SU-DHL-6 (cell line): ENCODE measurements around the gene NPSR1.

ENCODE experiments used
- H2AFZ ChIP-seq: fragments of 200-600 bp; sonication (generic); 2 replicates; pipeline ENCODE4 v1.6.1; 2014; ENCODE audit warnings: low read depth, mild to moderate bottlenecking, moderate library complexity, mixed read lengths, antibody characterized with exemption, low read length; ENCODE audit not compliant: severe bottlenecking
- H3F3A ChIP-seq: fragments of 200-600 bp; shearing (Covaris generic); 2 replicates; pipeline ENCODE4 v1.6.0; 2016; ENCODE audit warnings: antibody characterized with exemption, mild to moderate bottlenecking; ENCODE audit not compliant: insufficient read depth
- H3K27ac ChIP-seq: fragments of 200-600 bp; sonication (generic); 2 replicates; pipeline ENCODE4 v1.5.1; 2016; ENCODE audit warnings: low read depth, mild to moderate bottlenecking, low read length, moderate library complexity, mixed read lengths
- H3K27me3 ChIP-seq: fragments of 200-600 bp; sonication (generic), shearing (Covaris generic); 2 replicates; pipeline ENCODE4 v1.6.0; 2014; ENCODE audit warnings: mild to moderate bottlenecking, low read length
- H3K36me3 ChIP-seq: fragments of 200-600 bp; sonication (generic); 2 replicates; pipeline ENCODE4 v1.6.1; 2014; ENCODE audit warnings: mild to moderate bottlenecking, low read length, mixed read lengths
- H3K4me2 ChIP-seq: fragments of 300-600, 200-600 bp; shearing (Covaris generic), sonication (generic); 2 replicates; pipeline ENCODE4 v1.6.0; 2014; ENCODE audit warnings: low read length, low read depth, mild to moderate bottlenecking; ENCODE audit not compliant: poor library complexity, severe bottlenecking
- H3K4me3 ChIP-seq: fragments of 200-600 bp; sonication (generic); 2 replicates; pipeline ENCODE4 v1.5.1; 2014; ENCODE audit warnings: antibody characterized with exemption, low read length, mild to moderate bottlenecking, mixed read lengths; ENCODE audit not compliant: insufficient read depth, poor library complexity, severe bottlenecking
- H3K79me2 ChIP-seq: fragments of 200-600 bp; sonication (generic); 2 replicates; pipeline ENCODE4 v1.6.1; 2014; ENCODE audit warnings: mild to moderate bottlenecking, low read length, moderate library complexity; ENCODE audit not compliant: insufficient read depth
- H3K9ac ChIP-seq: fragments of 200-600 bp; sonication (generic); 2 replicates; pipeline ENCODE4 v1.7.0; 2014; ENCODE audit warnings: mild to moderate bottlenecking, low read length
- H3K9me2 ChIP-seq: fragments of 200-600 bp; sonication (generic); replicated peaks from 2 replicates; pipeline ENCODE4 v1.6.1; 2014; ENCODE audit warnings: low read length; ENCODE audit not compliant: insufficient read depth
- H3K9me3 ChIP-seq: fragments of 200-600 bp; sonication (generic); 2 replicates; pipeline ENCODE4 v1.6.1; 2014; ENCODE audit warnings: low read length, mixed read lengths; ENCODE audit not compliant: insufficient read depth
- H4K20me1 ChIP-seq: fragments of 200-600 bp; sonication (generic); 2 replicates; pipeline ENCODE4 v1.6.1; 2014; ENCODE audit warnings: low read depth, mild to moderate bottlenecking, antibody characterized with exemption, low read length, moderate library complexity, mixed read lengths
- CTCF ChIP-seq: fragments of 200-600 bp; sonication (generic); IDR thresholded peaks from one replicate; pipeline ENCODE4 v1.5.1; 2017; ENCODE audit warnings: antibody characterized with exemption, mild to moderate bottlenecking, low read length, moderate library complexity; ENCODE audit not compliant: insufficient read depth, poor library complexity, severe bottlenecking
- EZH2phosphoT487 ChIP-seq: fragments of 200-600 bp; sonication (generic), shearing (Covaris generic); conservative IDR thresholded peaks from 2 replicates; pipeline ENCODE4 v1.6.1; 2018; ENCODE audit warnings: mild to moderate bottlenecking, antibody characterized with exemption, low read length, moderate library complexity, mixed read lengths

Gene NPSR1

GRCh38 chr7:34657632-34658268 lies at the start of gene NPSR1:
Gene NPSR1 (plus strand): TSS chr7:34658218. CDS start chr7:34658413, 195 bp downstream.
- H3K9me2 ChIP-seq: no peaks in the 10 kb centered on the region

GRCh38 chr7:34612661-34613060 lies 45.4 kb upstream of the NPSR1 start:
- no peaks in the 10 kb centered on the region for H3K9me3 ChIP-seq
- H3K79me2 ChIP-seq: no peaks in the 10 kb centered on the region
- TF ChIP-seq EZH2phosphoT487: no peak
- no peak for TF ChIP-seq CTCF
- no peak overlapping the region for H3K4me2 ChIP-seq
- no peak overlapping the region for H3K9ac ChIP-seq
- no peaks in the 10 kb centered on the region for H3K27me3 ChIP-seq
- H3F3A ChIP-seq: no peaks in the 10 kb centered on the region
- H3K4me3 ChIP-seq: no peak overlapping the region
- H3K9me2 ChIP-seq: no peaks in the 10 kb centered on the region
- H3K36me3 ChIP-seq: no peaks in the 10 kb centered on the region
- H3K27ac ChIP-seq: no peak overlapping the region
- H2AFZ ChIP-seq: no peak overlapping the region
- H4K20me1 ChIP-seq: no peaks in the 10 kb centered on the region

More at GRCh38 chr7:34657632-34658268, at the start of gene NPSR1:
- no peaks in the 10 kb centered on the region for H3K9me3 ChIP-seq
- no peak within 1 kb of the TSS for H3K4me3 ChIP-seq
- H4K20me1 ChIP-seq: no peaks in the 10 kb centered on the region
- no peaks in the 10 kb centered on the region for H3K36me3 ChIP-seq
- H3K27ac ChIP-seq: no peak within 1 kb of the TSS
- no peak within 1 kb of the TSS for H2AFZ ChIP-seq
- TF ChIP-seq CTCF (no peak), EZH2phosphoT487 (no peak)
- H3F3A ChIP-seq: no peaks in the 10 kb centered on the region
- H3K9ac ChIP-seq: no peak within 1 kb of the TSS
- H3K79me2 ChIP-seq: no peaks in the 10 kb centered on the region
- H3K27me3 ChIP-seq: no peaks in the 10 kb centered on the region
- no peak within 1 kb of the TSS for H3K4me2 ChIP-seq

GRCh38 chr7:34620425-34620824 lies 37.6 kb upstream of the NPSR1 start:
- Histone ChIP-seq H4K20me1 (no peaks in the 10 kb centered on the region), H3K9me2 (no peaks in the 10 kb centered on the region), H3K9ac (no peak overlapping the region), H3K4me2 (no peak overlapping the region), H3K79me2 (no peaks in the 10 kb centered on the region), H3F3A (no peaks in the 10 kb centered on the region), H2AFZ (no peak overlapping the region), H3K4me3 (no peak overlapping the region), H3K27me3 (no peaks in the 10 kb centered on the region), H3K27ac (no peak overlapping the region), H3K36me3 (no peaks in the 10 kb centered on the region), H3K9me3 (no peaks in the 10 kb centered on the region)
- TF ChIP-seq EZH2phosphoT487 (no peak), CTCF (no peak)
